ENCODE results near the gene TCEAL5. TPM values are rescaled to one million over a fixed set of nuclear protein-coding genes. Genes with fewer than 3 reads are reported as not detected.

Gene TCEAL5
- total and polyA plus RNA-seq, 2 of the 8 experiments (the other 6 are each of a cell fraction or from before 2014, with no cell fraction given): 0.17 to 6.6 TPM

DNA sequence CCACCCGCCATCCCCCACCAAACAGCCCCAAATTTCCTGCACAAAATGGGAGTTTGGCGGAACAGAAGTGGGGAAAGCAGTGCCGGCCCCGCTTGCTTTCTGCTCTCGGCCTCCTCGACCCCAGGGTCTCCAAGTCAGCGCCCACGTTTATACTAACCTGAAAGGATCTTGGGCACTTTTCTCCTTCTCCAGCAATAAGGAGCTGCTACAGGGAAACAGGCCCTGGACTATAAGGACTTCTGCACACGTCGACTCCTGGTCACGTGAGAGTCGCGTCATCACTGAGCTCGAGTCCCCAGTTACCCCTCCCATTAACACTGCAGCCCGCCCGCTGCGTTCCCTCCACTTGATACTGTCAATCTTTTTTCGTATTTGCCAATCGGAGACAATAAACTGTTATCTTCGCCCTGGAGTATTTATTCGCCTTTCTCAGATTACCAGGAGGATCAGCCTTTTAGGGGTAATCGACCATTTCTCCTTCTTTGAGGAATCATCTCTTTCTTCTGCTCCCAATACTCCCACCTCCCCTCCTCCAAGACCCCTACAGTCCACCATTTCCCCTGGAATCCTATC lies 21.5 kb downstream of the TCEAL5 start, which contains the start of gene TCEAL8 (continued):
- TF ChIP-seq TAF1 (IDR thresholded peaks at IDR 0.05; ENCODE audit: low read depth, low read length) (peak; percentile 57; the same call in 1 of the 2 replicates), POLR2AphosphoS5 (IDR thresholded peaks at IDR 0.05; ENCODE audit: low read depth, low read length) (peak; percentile 78), TAF7 (optimal IDR thresholded peaks at IDR 0.05; ENCODE audit: borderline replicate concordance, low read depth, low read length) (no peak), CTBP2 (IDR thresholded peaks at IDR 0.05; ENCODE audit: borderline replicate concordance, insufficient read depth, insufficient read length, low read length) (no peak), KDM5A (IDR thresholded peaks at IDR 0.05; ENCODE audit: low read length) (no peak), GTF2F1 (IDR thresholded peaks at IDR 0.05; ENCODE audit: borderline replicate concordance, low read depth, low read length) (no peak), ASH2L (IDR thresholded peaks at IDR 0.05; ENCODE audit: low read length) (peak; percentile 47), TEAD4 (IDR thresholded peaks at IDR 0.05; ENCODE audit: low read depth, low read length) (no peak), POLR2A (IDR thresholded peaks at IDR 0.05; ENCODE audit: control extremely low read depth in 1 of 2, low read depth in 2 of 2, low read length in 2 of 2) (peak; percentile 17 to 59; a peak in 2 of 3 replicates), CREB1 (IDR thresholded peaks at IDR 0.05) (peak; percentile 90), SRF (IDR thresholded peaks at IDR 0.05; ENCODE audit: low read depth, low read length) (no peak), BCL11A (IDR thresholded peaks at IDR 0.05; ENCODE audit: low read depth in 2 of 2, low read length in 2 of 2) (no peak), TBP (IDR thresholded peaks at IDR 0.05; ENCODE audit: low read depth, low read length) (peak; percentile 52; the same call in 1 of the 2 replicates), PHF8 (conservative IDR thresholded peaks at IDR 0.05; ENCODE audit: low read depth, low read length) (peak; percentile 64), NRF1 (IDR thresholded peaks at IDR 0.05; ENCODE audit: low read depth, low read length) (no peak), KDM4A (IDR thresholded peaks at IDR 0.05; ENCODE audit: low read depth, low read length, severe bottlenecking) (peak; percentile 30), HDAC2 (IDR thresholded peaks at IDR 0.05; ENCODE audit: borderline replicate concordance in 1 of 2, low read depth in 2 of 2, low read length in 2 of 2) (no peak), SAP30 (IDR thresholded peaks at IDR 0.05; ENCODE audit: insufficient read depth, insufficient replicate concordance, low read length) (no peak), KDM1A (IDR thresholded peaks at IDR 0.05; ENCODE audit: borderline replicate concordance, low read length) (no peak)
- TF ChIP-seq, protein P1, sequence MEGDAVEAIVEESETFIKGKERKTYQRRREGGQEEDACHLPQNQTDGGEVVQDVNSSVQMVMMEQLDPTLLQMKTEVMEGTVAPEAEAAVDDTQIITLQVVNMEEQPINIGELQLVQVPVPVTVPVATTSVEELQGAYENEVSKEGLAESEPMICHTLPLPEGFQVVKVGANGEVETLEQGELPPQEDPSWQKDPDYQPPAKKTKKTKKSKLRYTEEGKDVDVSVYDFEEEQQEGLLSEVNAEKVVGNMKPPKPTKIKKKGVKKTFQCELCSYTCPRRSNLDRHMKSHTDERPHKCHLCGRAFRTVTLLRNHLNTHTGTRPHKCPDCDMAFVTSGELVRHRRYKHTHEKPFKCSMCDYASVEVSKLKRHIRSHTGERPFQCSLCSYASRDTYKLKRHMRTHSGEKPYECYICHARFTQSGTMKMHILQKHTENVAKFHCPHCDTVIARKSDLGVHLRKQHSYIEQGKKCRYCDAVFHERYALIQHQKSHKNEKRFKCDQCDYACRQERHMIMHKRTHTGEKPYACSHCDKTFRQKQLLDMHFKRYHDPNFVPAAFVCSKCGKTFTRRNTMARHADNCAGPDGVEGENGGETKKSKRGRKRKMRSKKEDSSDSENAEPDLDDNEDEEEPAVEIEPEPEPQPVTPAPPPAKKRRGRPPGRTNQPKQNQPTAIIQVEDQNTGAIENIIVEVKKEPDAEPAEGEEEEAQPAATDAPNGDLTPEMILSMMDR (IDR thresholded peaks at IDR 0.05; ENCODE audit: control extremely low read depth in 1 of 3, insufficient read depth in 1 of 3, low read depth in 1 of 3, low read length in 3 of 3): no peak
- TF ChIP-seq, protein P2, sequence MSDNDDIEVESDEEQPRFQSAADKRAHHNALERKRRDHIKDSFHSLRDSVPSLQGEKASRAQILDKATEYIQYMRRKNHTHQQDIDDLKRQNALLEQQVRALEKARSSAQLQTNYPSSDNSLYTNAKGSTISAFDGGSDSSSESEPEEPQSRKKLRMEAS (IDR thresholded peaks at IDR 0.05): no peak
- TF ChIP-seq, protein P3, sequence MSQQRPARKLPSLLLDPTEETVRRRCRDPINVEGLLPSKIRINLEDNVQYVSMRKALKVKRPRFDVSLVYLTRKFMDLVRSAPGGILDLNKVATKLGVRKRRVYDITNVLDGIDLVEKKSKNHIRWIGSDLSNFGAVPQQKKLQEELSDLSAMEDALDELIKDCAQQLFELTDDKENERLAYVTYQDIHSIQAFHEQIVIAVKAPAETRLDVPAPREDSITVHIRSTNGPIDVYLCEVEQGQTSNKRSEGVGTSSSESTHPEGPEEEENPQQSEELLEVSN (IDR thresholded peaks at IDR 0.05): no peak
